HG03469 (cell line): Measurements from ENCODE around the gene CREB5.

Experiments
- ATAC-seq: cut with Tn5 transposase; IDR thresholded peaks from one replicate; pipeline ENCODE4 v1.9.1; 2021; ENCODE audit warnings: mild to moderate bottlenecking, moderate library complexity, moderate number of reproducible peaks; ENCODE audit not compliant: unreplicated experiment

Gene CREB5

GRCh38 chr7:28840592-28840995 is 428.3 kb downstream of the CREB5 start:
- ATAC-seq: no peak

- no peak for ATAC-seq
Measured at GRCh38 chr7:28841766-28842165, 429.4 kb downstream of the CREB5 start.

- ATAC-seq: no peak
Measured at GRCh38 chr7:28842769-28843295, 430.5 kb downstream of the CREB5 start.

GRCh38 chr7:28845106-28845505 is 432.8 kb downstream of the CREB5 start:
- ATAC-seq: no peak

- no peak for ATAC-seq
Measured at GRCh38 chr7:28847176-28847575, 434.9 kb downstream of the CREB5 start.

- ATAC-seq: no peak
Measured at GRCh38 chr7:28847681-28848080, 435.4 kb downstream of the CREB5 start.

- ATAC-seq: no peak
Measured at GRCh38 chr7:28848906-28849305, 436.6 kb downstream of the CREB5 start.

- no peak for ATAC-seq
Measured at GRCh38 chr7:28850699-28851098, 438.4 kb downstream of the CREB5 start.

GRCh38 chr7:28853150-28853549 is 440.8 kb downstream of the CREB5 start:
- ATAC-seq: no peak

- peak; percentile 97 for ATAC-seq
Measured at GRCh38 chr7:28853834-28854749, 441.8 kb downstream of the CREB5 start.

GRCh38 chr7:28854750-28855074 is 442.4 kb downstream of the CREB5 start:
- ATAC-seq: no peak

- ATAC-seq: no peak
Measured at GRCh38 chr7:28855538-28856217, 443.4 kb downstream of the CREB5 start.

GRCh38 chr7:28856656-28857055 is 444.3 kb downstream of the CREB5 start:
- ATAC-seq: no peak

- no peak for ATAC-seq
Measured at GRCh38 chr7:28858206-28858605, 445.9 kb downstream of the CREB5 start.

- no peak for ATAC-seq
Measured at GRCh38 chr7:28858895-28859294, 446.6 kb downstream of the CREB5 start.

- ATAC-seq: no peak
Measured at GRCh38 chr7:28861825-28862224, 449.5 kb downstream of the CREB5 start.

- ATAC-seq: no peak
Measured at GRCh38 chr7:28862595-28863272, 450.4 kb downstream of the CREB5 start.

- ATAC-seq: no peak
Measured at GRCh38 chr7:28865601-28866144, 453.4 kb downstream of the CREB5 start.

GRCh38 chr7:28868712-28869111 is 456.4 kb downstream of the CREB5 start:
- ATAC-seq: no peak

- ATAC-seq: no peak
Measured at GRCh38 chr7:28871077-28871476, 458.8 kb downstream of the CREB5 start.

GRCh38 chr7:28871631-28872030 is 459.3 kb downstream of the CREB5 start:
- ATAC-seq: no peak
